Loucy (cell line): Measurements from ENCODE around the gene SLC25A31.

Source experiments
- EZH2phosphoT487 ChIP-seq: fragments of 200-600 bp; IDR thresholded peaks from 2 replicates; pipeline ENCODE4 v1.6.1; 2018; ENCODE audit warnings: antibody characterized with exemption, mild to moderate bottlenecking, moderate library complexity, borderline replicate concordance
- TF ChIP-seq, protein P1 (sequence below): fragments of 200-600 bp; sonication (generic); conservative IDR thresholded peaks from 2 replicates; pipeline ENCODE4 v1.5.1; 2014; ENCODE audit warnings: mild to moderate bottlenecking, antibody characterized with exemption, low read length

DNA sequence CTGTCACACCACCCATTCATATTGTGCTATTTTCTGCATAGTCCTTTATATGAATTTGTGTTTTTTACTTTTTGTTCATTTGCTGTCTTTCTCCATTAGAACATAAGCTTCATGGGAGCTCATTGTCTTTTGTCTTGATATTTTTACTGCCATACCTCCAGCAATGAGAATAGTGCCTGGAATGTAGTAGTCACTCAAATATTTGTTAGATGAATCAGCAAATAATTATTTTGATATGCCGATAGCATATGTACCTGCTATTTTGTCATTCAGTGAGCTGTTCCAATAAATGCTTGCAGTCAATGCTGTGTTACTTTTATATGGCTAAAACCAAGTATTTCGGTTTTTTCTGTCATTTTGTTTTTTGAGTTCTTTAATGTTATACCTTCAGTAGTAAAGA is 43.5 kb upstream of the SLC25A31 start:
- TF ChIP-seq, protein P1, sequence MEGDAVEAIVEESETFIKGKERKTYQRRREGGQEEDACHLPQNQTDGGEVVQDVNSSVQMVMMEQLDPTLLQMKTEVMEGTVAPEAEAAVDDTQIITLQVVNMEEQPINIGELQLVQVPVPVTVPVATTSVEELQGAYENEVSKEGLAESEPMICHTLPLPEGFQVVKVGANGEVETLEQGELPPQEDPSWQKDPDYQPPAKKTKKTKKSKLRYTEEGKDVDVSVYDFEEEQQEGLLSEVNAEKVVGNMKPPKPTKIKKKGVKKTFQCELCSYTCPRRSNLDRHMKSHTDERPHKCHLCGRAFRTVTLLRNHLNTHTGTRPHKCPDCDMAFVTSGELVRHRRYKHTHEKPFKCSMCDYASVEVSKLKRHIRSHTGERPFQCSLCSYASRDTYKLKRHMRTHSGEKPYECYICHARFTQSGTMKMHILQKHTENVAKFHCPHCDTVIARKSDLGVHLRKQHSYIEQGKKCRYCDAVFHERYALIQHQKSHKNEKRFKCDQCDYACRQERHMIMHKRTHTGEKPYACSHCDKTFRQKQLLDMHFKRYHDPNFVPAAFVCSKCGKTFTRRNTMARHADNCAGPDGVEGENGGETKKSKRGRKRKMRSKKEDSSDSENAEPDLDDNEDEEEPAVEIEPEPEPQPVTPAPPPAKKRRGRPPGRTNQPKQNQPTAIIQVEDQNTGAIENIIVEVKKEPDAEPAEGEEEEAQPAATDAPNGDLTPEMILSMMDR, result no peak
- TF ChIP-seq EZH2phosphoT487, result no peak
